WI38 (cell line): ENCODE results near the gene ITGB6.

Experiments used
- H3K4me3 ChIP-seq: 2 replicates; pipeline ENCODE4 v1.5.1; 2011; ENCODE audit warnings: low read depth, mild to moderate bottlenecking, control low read depth, low read length
- TF ChIP-seq, protein P1 (sequence below): IDR thresholded peaks from 2 replicates; pipeline ENCODE4 v1.5.1; 2012; ENCODE audit warnings: low read depth, mild to moderate bottlenecking, control low read depth, low read length

ITGB6 gene

GRCh38 chr2:160208655-160209515 is 8.8 kb upstream of the ITGB6 start:
- TF ChIP-seq, protein P1, sequence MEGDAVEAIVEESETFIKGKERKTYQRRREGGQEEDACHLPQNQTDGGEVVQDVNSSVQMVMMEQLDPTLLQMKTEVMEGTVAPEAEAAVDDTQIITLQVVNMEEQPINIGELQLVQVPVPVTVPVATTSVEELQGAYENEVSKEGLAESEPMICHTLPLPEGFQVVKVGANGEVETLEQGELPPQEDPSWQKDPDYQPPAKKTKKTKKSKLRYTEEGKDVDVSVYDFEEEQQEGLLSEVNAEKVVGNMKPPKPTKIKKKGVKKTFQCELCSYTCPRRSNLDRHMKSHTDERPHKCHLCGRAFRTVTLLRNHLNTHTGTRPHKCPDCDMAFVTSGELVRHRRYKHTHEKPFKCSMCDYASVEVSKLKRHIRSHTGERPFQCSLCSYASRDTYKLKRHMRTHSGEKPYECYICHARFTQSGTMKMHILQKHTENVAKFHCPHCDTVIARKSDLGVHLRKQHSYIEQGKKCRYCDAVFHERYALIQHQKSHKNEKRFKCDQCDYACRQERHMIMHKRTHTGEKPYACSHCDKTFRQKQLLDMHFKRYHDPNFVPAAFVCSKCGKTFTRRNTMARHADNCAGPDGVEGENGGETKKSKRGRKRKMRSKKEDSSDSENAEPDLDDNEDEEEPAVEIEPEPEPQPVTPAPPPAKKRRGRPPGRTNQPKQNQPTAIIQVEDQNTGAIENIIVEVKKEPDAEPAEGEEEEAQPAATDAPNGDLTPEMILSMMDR, result peak; percentile 23; the same call in 1 of the 2 replicates
- H3K4me3 ChIP-seq, result no peak overlapping the region

DNA sequence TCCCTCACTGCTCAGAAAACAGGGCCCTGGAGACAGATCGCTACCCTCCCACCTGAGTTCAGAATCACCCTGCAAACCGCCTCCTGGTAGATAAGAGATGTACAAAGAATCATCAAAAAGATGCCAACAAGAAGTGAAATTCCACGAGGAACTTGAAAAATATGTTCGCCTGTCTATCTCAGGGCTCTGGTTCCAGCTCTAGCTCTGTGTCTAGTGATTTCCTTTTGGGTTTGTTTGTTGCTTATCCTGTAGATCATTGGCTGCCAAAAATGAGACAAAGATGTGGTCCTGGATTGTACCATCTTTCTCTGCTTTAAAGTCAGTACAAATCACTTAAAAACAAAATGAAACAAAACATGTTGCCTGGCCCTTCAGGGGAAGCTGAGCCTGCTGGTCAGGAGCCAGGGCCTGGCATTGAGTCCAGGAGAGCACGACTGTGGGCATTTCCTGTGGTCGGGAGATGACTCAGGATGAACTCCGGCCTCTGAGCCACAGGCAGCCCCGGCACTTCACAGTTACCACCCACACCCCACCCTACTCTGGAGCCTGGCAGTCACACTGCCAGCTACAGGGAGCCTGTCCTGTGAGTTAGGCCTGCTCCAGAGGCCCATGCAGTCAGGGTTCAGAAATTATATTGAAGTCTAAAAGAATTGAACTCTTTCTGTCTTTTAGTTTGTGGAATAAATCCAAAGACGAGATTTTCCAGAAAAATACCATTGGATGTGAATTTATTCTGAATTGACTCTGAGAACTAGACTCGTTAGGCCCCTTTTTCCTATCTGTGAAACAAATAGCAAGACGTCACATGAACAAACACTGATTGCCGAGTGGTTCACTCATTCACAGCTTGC is 8.0 kb upstream of the ITGB6 start:
- H3K4me3 ChIP-seq, result no peak overlapping the region

DNA sequence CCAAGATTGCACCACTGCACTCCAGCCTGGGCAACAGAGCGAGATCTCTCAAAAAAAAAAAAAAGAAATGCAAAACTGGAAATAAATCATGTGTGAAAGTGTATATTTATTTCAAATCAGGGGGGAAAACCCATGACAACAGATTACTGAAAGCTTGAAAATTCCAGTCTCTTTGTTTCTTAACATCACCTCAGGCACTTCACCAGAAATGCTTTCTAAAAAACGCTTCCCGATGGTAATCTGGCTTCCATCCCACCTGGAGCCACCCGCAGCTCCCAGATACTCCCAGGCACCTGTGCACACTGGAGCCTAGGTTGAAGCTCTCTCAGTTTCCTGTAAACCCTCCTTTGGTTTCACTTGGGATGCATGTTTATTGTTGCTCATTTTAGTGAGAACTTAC is 7.2 kb upstream of the ITGB6 start:
- no peak overlapping the region for H3K4me3 ChIP-seq
- TF ChIP-seq, protein P1, result no peak

More for the DNA sequence above, 8.0 kb upstream of the ITGB6 start:
- TF ChIP-seq, protein P1, result no peak

GRCh38 chr2:160206436-160206835 is 6.4 kb upstream of the ITGB6 start:
- TF ChIP-seq, protein P1, result no peak
- H3K4me3 ChIP-seq, result no peak overlapping the region

GRCh38 chr2:160205505-160205904 is 5.4 kb upstream of the ITGB6 start:
- H3K4me3 ChIP-seq, result no peak overlapping the region
- TF ChIP-seq, protein P1, result no peak

- no peak overlapping the region for H3K4me3 ChIP-seq
- TF ChIP-seq, protein P1, result no peak
Measured at GRCh38 chr2:160203422-160203821, 3.4 kb upstream of the ITGB6 start.
